ENCODE results near the gene NOX5. TPM values are rescaled to one million over a fixed set of nuclear protein-coding genes. Genes with fewer than 3 reads are reported as not detected.

Gene NOX5
- total RNA-seq, 2 donors from 2014 or later, result 0.16 to 0.19 TPM

DNA sequence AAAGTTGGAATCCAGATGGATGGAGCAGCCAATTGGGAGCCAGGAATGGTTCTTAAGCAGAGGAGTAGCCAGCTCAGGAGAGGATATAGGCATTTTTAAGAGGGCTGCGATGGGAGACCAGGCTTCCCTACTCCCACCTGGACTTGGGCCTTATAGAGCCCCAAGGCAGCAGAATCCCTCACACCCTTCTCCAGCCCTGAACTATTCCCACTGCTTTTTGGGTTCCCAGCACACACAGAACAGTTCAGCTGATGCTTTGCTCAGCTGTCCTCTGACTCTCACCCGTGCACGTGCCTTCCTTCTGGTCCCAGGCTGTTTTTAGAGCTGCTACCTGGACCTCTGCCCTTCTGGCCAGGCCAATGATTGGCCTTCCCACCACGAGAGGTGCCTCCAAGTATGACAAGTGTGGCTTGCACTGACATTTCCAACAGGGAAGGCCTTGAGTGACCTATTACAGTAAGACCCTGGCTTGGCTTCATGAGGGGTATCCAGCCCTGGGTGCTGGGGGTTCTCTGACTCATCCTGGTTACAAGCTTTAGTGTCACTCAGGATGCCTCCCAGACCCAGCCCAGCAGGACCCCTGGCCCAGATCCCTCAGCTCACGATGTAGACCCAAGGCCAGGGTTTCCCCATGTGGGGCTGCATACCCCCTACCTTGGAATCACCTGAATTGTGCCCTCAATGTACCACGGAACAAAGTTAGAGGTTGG lies 25.2 kb downstream of the NOX5 start:
- Histone ChIP-seq H3K4me1 (no peaks in the 10 kb centered on the region), H3K36me3 (no peaks in the 10 kb centered on the region), H3K27me3 (no peaks in the 10 kb centered on the region), H3K9me3 (no peaks in the 10 kb centered on the region), H3K27ac (no peak overlapping the region), H3K4me3 (no peak overlapping the region)
- DNase-seq (ENCODE audit: low spot score), result no peak
- TF ChIP-seq, protein P1, sequence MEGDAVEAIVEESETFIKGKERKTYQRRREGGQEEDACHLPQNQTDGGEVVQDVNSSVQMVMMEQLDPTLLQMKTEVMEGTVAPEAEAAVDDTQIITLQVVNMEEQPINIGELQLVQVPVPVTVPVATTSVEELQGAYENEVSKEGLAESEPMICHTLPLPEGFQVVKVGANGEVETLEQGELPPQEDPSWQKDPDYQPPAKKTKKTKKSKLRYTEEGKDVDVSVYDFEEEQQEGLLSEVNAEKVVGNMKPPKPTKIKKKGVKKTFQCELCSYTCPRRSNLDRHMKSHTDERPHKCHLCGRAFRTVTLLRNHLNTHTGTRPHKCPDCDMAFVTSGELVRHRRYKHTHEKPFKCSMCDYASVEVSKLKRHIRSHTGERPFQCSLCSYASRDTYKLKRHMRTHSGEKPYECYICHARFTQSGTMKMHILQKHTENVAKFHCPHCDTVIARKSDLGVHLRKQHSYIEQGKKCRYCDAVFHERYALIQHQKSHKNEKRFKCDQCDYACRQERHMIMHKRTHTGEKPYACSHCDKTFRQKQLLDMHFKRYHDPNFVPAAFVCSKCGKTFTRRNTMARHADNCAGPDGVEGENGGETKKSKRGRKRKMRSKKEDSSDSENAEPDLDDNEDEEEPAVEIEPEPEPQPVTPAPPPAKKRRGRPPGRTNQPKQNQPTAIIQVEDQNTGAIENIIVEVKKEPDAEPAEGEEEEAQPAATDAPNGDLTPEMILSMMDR (IDR thresholded peaks at IDR 0.05), result no peak

DNA sequence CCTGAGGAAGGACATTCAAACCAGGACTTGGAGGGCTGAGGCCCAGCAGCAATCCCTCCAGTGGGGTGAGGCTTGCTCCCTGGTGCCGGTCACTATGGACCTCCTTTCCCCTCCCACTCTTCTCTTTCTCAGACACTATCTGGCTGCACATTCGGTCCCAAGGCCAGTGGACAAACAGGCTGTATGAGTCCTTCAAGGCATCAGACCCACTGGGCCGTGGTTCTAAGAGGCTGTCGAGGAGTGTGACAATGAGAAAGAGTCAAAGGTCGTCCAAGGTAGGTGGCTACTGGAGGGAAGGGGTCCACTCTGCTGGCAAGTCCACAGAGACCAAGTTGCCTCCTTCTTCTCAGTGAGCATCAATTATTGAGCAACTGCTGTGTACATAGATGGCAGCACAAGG lies 28.0 kb downstream of the NOX5 start:
- no peak overlapping the region for H3K27ac ChIP-seq
- no peaks in the 10 kb centered on the region for H3K27me3 ChIP-seq
- no peaks in the 10 kb centered on the region for H3K36me3 ChIP-seq
- TF ChIP-seq, protein P1 (IDR thresholded peaks at IDR 0.05), result no peak
- no peak for DNase-seq (ENCODE audit: low spot score)
- no peak overlapping the region for H3K4me3 ChIP-seq
- H3K9me3 ChIP-seq, result no peaks in the 10 kb centered on the region
- H3K4me1 ChIP-seq, result no peaks in the 10 kb centered on the region

DNA sequence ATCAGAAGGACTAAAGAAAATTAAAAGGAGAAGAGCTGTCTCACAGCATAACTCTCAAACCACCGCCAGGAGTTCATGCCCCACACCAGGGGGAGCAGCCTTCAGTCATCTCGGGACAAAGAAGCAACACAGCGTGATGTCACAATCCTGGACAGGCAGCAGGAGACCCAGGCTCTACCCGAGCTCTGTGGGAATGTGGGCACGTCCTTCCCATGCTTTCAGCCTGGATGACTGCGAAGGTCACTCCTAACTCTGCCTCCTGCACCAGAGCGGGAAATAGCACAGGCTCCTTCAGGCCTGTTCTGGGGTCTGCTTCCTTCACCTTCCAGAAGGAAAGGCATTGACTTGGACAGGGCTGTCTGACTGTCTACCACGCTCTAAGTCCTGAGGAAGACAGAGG lies 31.3 kb downstream of the NOX5 start:
- no peak for DNase-seq (ENCODE audit: low spot score)
- H3K4me1 ChIP-seq, result no peaks in the 10 kb centered on the region
- TF ChIP-seq, protein P1 (IDR thresholded peaks at IDR 0.05), result no peak
- no peaks in the 10 kb centered on the region for H3K36me3 ChIP-seq
- H3K4me3 ChIP-seq, result no peak overlapping the region
- no peaks in the 10 kb centered on the region for H3K9me3 ChIP-seq
- H3K27ac ChIP-seq, result no peak overlapping the region
- no peaks in the 10 kb centered on the region for H3K27me3 ChIP-seq

DNA sequence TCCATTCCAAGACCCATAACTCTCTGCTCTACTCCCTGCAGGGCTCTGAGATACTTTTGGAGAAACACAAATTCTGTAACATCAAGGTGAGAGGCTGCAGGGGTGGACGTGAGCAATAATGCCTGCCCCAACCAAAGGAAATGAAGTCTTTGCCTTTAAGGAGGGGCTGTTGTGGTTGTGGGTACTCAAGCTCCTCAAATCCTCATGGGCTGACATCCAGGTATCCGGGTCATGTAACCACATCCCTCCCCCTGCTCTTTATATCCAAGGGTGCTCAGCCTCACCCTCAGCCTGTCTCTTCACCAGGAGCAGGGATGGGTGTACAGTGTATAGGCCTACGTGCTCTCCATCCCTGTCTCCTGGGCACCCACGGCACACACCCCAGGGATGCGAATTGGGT lies 32.3 kb downstream of the NOX5 start:
- TF ChIP-seq, protein P1 (IDR thresholded peaks at IDR 0.05), result no peak
- no peak for DNase-seq (ENCODE audit: low spot score)

DNA sequence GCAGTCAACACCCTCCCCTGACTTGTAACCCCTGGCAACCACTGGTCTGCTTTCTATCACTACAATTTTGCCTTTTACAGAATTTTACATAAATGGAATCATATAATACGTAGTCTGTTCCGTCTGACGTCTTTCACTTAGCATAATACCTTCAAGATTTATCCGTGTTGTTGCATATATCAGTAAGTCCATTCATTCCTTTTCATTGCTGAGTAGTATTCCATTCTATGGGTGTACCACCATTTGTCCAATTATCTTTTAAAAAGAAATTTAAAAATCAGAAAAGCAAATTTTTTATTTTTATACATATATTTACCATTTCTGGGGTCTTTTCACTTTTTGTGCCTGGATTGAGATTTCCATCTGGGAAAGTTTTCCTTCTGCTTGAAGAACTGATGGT lies 35.5 kb downstream of the NOX5 start:
- Histone ChIP-seq H3K27me3 (no peaks in the 10 kb centered on the region), H3K36me3 (no peaks in the 10 kb centered on the region), H3K4me3 (no peak overlapping the region), H3K27ac (no peak overlapping the region), H3K9me3 (no peaks in the 10 kb centered on the region), H3K4me1 (no peaks in the 10 kb centered on the region)
- DNase-seq (ENCODE audit: low spot score), result no peak
- TF ChIP-seq, protein P1 (IDR thresholded peaks at IDR 0.05), result no peak

More for the DNA sequence above, 32.3 kb downstream of the NOX5 start:
- H3K27ac ChIP-seq, result no peak overlapping the region
- no peaks in the 10 kb centered on the region for H3K4me1 ChIP-seq
- no peaks in the 10 kb centered on the region for H3K27me3 ChIP-seq
- H3K36me3 ChIP-seq, result no peaks in the 10 kb centered on the region
- no peak overlapping the region for H3K4me3 ChIP-seq
- H3K9me3 ChIP-seq, result no peaks in the 10 kb centered on the region

DNA sequence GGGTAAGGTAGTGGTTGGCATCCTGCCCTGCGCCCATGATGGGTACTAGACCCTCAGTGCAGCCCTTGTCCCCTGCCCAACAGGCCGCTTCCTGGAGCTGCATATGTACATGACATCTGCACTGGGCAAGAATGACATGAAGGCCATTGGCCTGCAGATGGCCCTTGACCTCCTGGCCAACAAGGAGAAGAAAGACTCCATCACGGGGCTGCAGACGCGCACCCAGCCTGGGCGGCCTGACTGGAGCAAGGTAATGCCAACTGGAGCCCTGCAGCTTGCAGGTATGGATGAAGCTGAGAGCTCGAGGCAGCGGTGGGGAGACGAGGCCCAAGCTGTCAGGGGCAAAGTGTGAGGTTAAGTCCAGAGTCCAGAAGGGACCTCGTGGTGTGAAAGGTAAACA lies 40.8 kb downstream of the NOX5 start:
- DNase-seq (ENCODE audit: low spot score), result no peak
- H3K4me3 ChIP-seq, result no peak overlapping the region
- TF ChIP-seq, protein P1 (IDR thresholded peaks at IDR 0.05), result no peak
- H3K36me3 ChIP-seq, result no peaks in the 10 kb centered on the region
- no peaks in the 10 kb centered on the region for H3K9me3 ChIP-seq
- no peak overlapping the region for H3K27ac ChIP-seq
- no peaks in the 10 kb centered on the region for H3K27me3 ChIP-seq
- H3K4me1 ChIP-seq, result peaks cover 0 to 15% of the 10 kb centered on the region in 2 donors

All from right atrium auricular region (tissue), 2 donors.